GM19025 (cell line): ENCODE measurements around the gene DPEP2.

ENCODE experiments used
- ATAC-seq: cut with Tn5 transposase; IDR thresholded peaks from one replicate; pipeline ENCODE4 v1.9.1; 2021; ENCODE audit warnings: mild to moderate bottlenecking, low read depth, moderate library complexity; ENCODE audit not compliant: unreplicated experiment

DPEP2 gene

GRCh38 chr16:67959536-67960329, 39.6 kb downstream of the DPEP2 start:
- ATAC-seq: no peak

DNA sequence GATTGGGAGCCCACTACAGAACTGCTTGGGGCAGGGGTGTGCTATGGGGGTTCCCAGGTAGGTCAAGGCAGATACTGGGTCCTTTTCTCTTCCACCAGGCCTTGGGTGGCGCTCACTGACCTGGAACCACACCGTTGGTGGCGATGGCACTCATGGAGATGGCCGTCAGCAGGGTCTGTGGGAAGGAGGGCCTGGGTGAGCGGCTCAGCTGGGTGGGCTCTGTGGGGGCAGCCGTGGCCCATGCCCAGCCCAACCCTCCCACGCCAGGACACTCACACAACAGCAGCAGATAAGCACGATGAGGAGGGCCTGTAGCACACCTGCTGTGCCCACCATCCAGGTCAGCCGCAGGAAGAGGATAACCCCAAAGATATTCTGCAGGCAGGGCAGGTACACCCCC, 41.7 kb downstream of the DPEP2 start:
- ATAC-seq: no peak

GRCh38 chr16:67954421-67955196, 44.7 kb downstream of the DPEP2 start:
- no peak for ATAC-seq

DNA sequence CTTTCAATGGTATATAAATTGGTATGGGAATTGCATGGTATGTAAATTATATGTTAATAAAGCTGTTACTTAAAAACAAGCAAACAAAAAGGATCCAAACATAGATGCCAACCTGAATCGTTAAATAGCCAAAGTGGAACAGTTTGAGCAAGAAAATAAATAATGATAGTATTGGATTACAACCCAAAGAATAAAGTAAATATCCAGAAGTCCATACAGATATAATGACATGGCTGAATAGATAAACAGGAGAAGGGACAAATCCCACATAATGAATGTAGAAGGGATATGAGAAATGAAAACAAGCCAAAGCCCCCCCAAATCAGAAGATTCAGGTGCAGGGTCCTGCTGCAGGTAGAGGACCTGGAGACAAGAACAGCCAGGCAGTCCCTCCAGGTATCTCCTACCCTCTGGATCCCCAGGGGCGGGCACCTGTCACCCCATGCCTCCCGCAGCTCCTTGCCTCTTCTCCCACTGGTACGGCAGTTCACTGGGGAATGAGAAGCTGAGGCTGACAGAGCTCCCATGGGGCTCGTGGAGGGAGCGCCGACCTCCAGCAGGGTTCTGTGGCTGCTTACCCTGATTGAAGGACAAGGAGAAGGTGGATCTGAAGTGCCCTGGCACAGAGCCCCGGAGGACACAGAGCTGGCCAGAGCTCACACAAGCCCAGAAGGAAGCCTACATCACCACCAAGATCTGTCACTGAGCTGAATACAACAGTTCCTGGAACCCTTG, 45.5 kb downstream of the DPEP2 start:
- ATAC-seq: no peak

- ATAC-seq: no peak
Observed at GRCh38 chr16:67951485-67951884, 47.8 kb downstream of the DPEP2 start.

GRCh38 chr16:67950335-67950843, 48.9 kb downstream of the DPEP2 start:
- no peak for ATAC-seq

DNA sequence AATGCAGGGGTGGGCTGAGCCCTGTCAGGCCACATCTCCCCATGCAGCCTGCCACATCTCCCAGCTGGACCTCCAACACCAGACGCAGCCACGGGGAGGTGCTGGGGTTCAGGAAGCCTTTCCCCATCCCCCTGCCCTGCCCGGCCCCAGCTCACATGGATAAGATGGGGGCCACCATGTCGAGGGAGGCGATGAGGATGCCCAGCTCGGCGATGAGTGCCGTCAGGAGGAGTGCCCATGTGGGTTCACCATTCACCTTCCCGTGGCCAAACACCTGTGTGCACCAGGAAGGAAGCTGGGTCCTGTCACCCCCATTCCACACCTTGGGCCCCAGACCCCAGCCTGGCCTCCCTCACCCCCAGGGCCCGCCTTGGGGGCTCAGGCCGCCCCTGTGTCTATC, 49.6 kb downstream of the DPEP2 start:
- ATAC-seq: no peak

DNA sequence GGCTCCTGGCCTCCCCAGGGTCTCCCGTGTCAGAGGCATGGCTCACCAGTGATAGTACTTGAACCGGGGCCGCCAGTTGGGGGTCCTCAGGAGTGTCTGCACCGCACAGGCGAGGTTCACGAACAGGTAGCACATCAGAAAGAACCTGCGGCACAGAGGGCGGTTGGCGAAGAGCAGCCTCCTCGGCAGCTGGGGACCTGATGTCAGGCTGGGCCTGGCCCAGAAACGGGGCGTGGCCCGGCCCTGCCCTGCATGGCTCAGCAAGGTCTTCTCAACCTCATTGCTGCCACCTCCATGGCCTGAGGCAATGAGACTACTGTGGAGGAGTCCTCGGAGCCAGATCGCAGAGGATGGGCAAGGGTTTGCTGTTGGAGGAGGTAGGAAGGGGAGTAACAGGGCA, 51.3 kb downstream of the DPEP2 start:
- ATAC-seq: no peak

DNA sequence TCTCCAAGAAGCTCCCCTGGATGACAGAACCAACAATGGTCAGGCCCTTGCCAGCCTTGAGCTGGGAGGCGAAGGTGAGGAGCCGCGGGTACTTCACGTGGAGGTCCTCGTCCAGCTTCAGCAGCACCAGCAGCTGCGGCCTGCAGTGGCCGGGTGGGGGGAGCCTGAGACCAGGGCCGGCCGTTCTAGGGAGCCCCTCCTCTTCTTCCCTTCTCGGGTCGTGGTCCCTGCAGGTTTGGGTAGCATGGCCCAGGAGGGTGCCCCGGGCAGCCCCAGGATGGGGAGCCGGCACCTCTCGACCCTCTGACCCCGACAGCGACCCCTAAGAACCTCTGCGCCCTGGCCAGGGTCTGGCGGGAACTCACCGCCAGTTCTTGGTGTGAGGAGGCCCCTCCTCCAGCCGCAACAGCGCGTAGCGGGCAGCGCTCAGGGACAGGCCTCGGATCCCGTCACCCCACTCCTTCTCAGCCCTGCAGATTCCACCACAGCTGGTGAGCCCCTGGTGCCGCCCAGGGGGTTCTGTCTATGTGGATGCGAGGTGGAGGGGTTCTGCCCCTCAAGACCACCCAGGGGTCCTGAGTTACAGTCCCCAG, 52.2 kb downstream of the DPEP2 start:
- no peak for ATAC-seq

DNA sequence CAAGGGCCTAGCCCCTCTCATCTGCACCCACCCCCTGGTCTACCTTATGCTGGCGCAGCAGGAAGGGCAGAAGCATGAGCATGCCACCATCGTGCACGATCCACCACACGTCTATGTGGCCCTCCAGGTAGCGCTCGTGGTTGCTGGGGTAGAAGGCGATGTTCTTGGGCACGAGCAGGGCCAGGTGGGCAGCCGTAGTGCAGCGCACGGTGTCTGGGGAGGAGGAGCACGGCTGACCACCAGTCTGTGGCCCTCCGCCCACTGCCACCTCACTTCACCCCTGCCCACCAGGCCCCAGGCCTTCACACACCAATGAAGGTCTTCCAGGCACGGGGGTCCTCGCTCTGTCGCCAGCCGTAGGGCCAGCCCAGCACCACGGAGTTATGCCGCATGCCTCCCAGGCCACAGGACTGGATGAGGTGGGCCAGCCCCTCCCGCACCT, 53.1 kb downstream of the DPEP2 start:
- ATAC-seq: no peak

DNA sequence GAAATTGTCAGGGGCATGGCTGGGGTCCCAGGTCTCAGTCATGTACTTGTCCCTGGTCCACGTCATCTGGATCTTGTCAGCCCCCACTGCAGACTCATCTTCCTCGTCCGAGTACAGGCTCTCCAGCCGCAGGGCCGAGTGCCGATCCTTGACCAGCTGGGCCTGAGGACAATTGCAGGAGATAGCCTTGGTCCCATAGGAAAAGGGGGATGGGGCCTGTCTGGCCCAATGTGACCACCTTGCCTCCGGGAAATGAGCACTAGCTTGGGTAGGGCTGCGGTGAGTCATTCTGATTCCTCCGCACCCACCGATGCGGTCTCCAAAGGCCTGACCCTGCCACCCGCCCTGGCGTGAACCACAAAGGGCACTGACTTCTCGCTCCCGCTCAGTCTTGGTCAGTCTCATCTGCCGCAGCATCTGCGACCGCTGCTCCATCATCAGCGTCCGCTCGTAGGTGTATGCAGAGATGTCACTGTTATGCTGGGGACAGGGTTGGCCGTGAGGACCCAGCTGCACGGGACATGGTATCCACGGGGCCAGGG, 53.8 kb downstream of the DPEP2 start:
- ATAC-seq: no peak

GRCh38 chr16:67944690-67945391, 54.4 kb downstream of the DPEP2 start:
- no peak for ATAC-seq

GRCh38 chr16:67943619-67944504, 55.4 kb downstream of the DPEP2 start, which contains the start of gene LCAT:
Gene LCAT (minus strand): TSS chr16:67944120. CDS start chr16:67944101, 19 bp downstream.
- ATAC-seq: no peak

DNA sequence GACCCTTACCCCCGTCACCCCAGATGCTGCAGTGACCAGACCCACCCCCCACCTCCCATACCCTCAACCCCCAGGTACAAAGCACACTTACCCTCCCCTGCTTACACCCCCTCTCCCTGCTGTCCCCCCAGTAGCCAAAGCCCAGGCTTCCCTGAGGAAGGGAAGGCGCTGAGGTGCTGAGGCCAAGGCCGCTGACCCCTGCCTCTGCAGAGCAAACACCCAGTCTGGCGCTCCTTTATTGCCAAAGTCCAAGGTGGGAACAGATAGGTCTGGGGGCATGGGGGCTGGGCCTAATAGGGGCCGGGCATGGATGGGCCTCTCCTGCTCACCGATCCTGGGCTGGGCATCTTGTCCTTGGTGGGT, 56.0 kb downstream of the DPEP2 start:
- no peak for ATAC-seq

GRCh38 chr16:67942510-67943255, 56.6 kb downstream of the DPEP2 start:
- no peak for ATAC-seq

DNA sequence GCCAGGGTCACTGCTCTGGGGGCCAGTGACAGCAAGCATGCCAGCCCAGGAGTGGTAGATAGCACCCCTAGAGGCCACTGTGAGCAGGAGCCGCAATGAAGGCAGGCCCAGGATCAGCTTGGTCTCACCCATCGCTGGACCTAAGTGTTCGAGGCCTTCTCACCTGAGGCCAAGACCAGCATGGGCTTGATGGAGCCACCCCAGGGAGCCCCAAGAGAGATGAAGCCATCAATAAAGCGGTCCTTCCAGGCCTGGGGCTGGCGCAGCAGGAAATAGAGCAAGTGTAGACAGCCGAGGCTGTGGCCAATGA, 57.1 kb downstream of the DPEP2 start:
- no peak for ATAC-seq

DNA sequence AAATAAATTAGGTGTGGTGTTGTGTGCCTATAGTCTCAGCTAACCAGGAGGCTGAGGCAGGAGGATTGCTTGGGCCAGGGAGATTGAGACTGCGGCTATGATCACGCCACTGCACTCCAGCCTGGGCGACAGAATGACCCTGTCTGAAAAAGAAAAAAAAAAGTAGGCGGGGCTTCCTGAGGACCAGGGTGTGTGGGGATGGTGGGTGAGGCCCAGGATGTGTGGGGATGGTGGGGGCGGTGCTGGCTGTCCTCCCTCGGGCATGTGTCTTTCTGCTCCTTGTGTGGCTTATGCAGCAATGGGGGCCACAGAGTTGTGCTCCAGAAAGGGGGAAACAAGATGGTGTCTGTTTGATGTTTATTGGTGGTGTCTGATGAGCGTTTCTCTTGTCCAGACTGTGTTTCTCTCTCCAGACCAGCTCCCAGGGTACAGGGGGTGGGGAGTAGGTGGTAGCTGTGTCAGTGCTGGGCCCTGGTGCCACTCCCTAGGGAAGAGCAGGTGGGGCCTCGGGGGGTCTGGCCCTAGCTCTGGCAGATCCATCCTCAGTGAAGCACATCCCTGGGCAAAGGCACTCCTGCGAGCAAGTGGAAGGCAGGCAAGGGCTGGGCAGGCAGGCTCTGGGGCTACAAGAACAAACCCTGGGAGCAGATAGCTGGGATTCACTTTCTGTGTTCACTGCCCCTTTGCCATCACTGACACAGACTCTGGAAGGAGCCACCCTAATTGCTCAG, 57.6 kb downstream of the DPEP2 start:
- no peak for ATAC-seq
